Endothelial cell of umbilical vein (primary cell): ENCODE measurements around the gene KLF4.
"Not testable (repeated sequence)": the region's sequence is repeated elsewhere in the genome, so short reads cannot be mapped to it uniquely, and the experiment has no call there.

Source experiments
- CTCF ChIP-seq, 2 donors: IDR thresholded peaks; 1 replicate in 1 of 2; 2 replicates in 1 of 2; pipeline ENCODE4 v1.5.1; 2011; ENCODE audit warnings: low read length in 2 of 2, mild to moderate bottlenecking in 2 of 2, moderate library complexity in 2 of 2, control low read depth in 1 of 2, inconsistent platforms in 1 of 2, low read depth in 1 of 2; ENCODE audit not compliant: insufficient read depth in 1 of 2; ENCODE audit errors: extremely low read depth in 1 of 2
- POLR2A ChIP-seq: IDR thresholded peaks from 2 replicates; pipeline ENCODE4 v1.6.1; 2012; ENCODE audit warnings: low read depth, mild to moderate bottlenecking, control low read depth, low read length

- not testable (repeated sequence) for TF ChIP-seq CTCF (IDR thresholded peaks at IDR 0.05; ENCODE audit: extremely low read depth in 1 of 2, insufficient read depth in 1 of 2, low read depth in 1 of 2, low read length in 2 of 2); POLR2A
These were observed 11.0 kb upstream of the KLF4 start for GRCh38 chr9:107500421-107501200.
